Adipose tissue (tissue), 3 donors: ENCODE results near the gene ZNF473. TPM values are rescaled to one million over a fixed set of nuclear protein-coding genes. Genes with fewer than 3 reads are reported as not detected.

Experiments
- H3K27ac ChIP-seq: one replicate; pipeline ENCODE4 v1.5.1; 2013; ENCODE audit warnings: low read depth, low read length
- WGBS, 3 donors: extraction: QIAGEN DNeasy Blood & Tissue Kit; methylation state at CpG; one replicate each; pipeline ENCODE4 v1.1.7; 2013; 5-methylcytosine and 5-hydroxymethylcytosine counted together
- polyA plus RNA-seq, 3 donors: library from polyadenylated mRNA; stranded (reverse); fragments of 200-250 nt; gene quantifications; one replicate each; pipeline ENCODE4 v1.2.3, GENCODE V29; 2013
- donor health status: healthy with polysubstance abuse.
- donor health status: Bipolar disorder and iron deficiency.
- donor health status: healthy.

Gene ZNF473
- polyA plus RNA-seq, 3 donors, result 2.1 to 2.5 (median 2.4) TPM

- WGBS, 3 donors, result 94 to 96% (median 96%) methylated on average over 8 of the region's 8 CpGs
- no peak overlapping the region for H3K27ac ChIP-seq
Observed at GRCh38 chr19:50001775-50002174, 24.0 kb upstream of the ZNF473 start.

- WGBS, 3 donors, result 69 to 91% (median 72%) methylated on average over 6 of the region's 6 CpGs
- no peak overlapping the region for H3K27ac ChIP-seq
Observed at GRCh38 chr19:50002386-50002960, 23.3 kb upstream of the ZNF473 start.

GRCh38 chr19:50003254-50003788 is 22.5 kb upstream of the ZNF473 start:
- H3K27ac ChIP-seq, result no peak overlapping the region
- 82 to 89% (median 86%) methylated on average over 17 of the region's 17 CpGs for WGBS, 3 donors

GRCh38 chr19:50003810-50004419 is 21.9 kb upstream of the ZNF473 start:
- H3K27ac ChIP-seq, result no peak overlapping the region
- WGBS, 3 donors, result 73 to 82% (median 74%) methylated on average over 11 of the region's 11 CpGs

- no peak overlapping the region for H3K27ac ChIP-seq
- WGBS, 3 donors, result 94 to 96% (median 96%) methylated on average over 12 of the region's 12 CpGs
Observed at GRCh38 chr19:50005428-50005827, 20.4 kb upstream of the ZNF473 start.

GRCh38 chr19:50007170-50007569 is 18.6 kb upstream of the ZNF473 start:
- 82 to 97% (median 95%) methylated on average over 10 of the region's 10 CpGs for WGBS, 3 donors
- H3K27ac ChIP-seq, result no peak overlapping the region

- 98 to 99% (median 98%) methylated on average over 2 of the region's 2 CpGs for WGBS, 3 donors
- no peak overlapping the region for H3K27ac ChIP-seq
Observed at GRCh38 chr19:50007947-50008346, 17.9 kb upstream of the ZNF473 start.

GRCh38 chr19:50008532-50008931 is 17.3 kb upstream of the ZNF473 start:
- 60 to 69% (median 67%) methylated on average over 10 of the region's 10 CpGs for WGBS, 3 donors
- no peak overlapping the region for H3K27ac ChIP-seq

GRCh38 chr19:50016225-50016807 is 9.5 kb upstream of the ZNF473 start:
- WGBS, 3 donors, result 85 to 95% (median 91%) methylated on average over 1 of the region's 1 CpG
- no peak overlapping the region for H3K27ac ChIP-seq

- WGBS, 3 donors, result 80 to 87% (median 82%) methylated on average over 6 of the region's 6 CpGs
- no peak overlapping the region for H3K27ac ChIP-seq
Observed at GRCh38 chr19:50020481-50020880, 5.3 kb upstream of the ZNF473 start.

GRCh38 chr19:50022823-50023222 is 3.0 kb upstream of the ZNF473 start:
- H3K27ac ChIP-seq, result no peak overlapping the region
- 69 to 79% (median 74%) methylated on average over 7 of the region's 7 CpGs for WGBS, 3 donors

GRCh38 chr19:50024719-50025021 is 1.1 kb upstream of the ZNF473 start:
- no peak overlapping the region for H3K27ac ChIP-seq
- WGBS, 3 donors, result 1 to 2% (median 2%) methylated on average over 10 of the region's 10 CpGs

- WGBS, 3 donors, result 0 to 1% (median 0%) methylated on average over 59 of the region's 59 CpGs
- H3K27ac ChIP-seq, result peak within 1 kb of the TSS; percentile 19
Observed at GRCh38 chr19:50025022-50025793, 597 bp upstream of the ZNF473 start, which contains the start of gene VRK3. VRK3 (minus strand) TSS chr19:50025372; CDS start chr19:50016162, 9,210 bp downstream.

- 89 to 90% (median 90%) methylated on average over 7 of the region's 7 CpGs for WGBS, 3 donors
- H3K27ac ChIP-seq, result no peak overlapping the region
Observed at GRCh38 chr19:50026550-50026906, 723 bp downstream of the ZNF473 start.

GRCh38 chr19:50030225-50030624 is 4.4 kb downstream of the ZNF473 start:
- WGBS, 3 donors, result 68 to 83% (median 78%) methylated on average over 6 of the region's 6 CpGs
- no peak overlapping the region for H3K27ac ChIP-seq

GRCh38 chr19:50030937-50031336 is 5.1 kb downstream of the ZNF473 start:
- 80 to 87% (median 87%) methylated on average over 11 of the region's 11 CpGs for WGBS, 3 donors
- no peak overlapping the region for H3K27ac ChIP-seq

GRCh38 chr19:50036908-50037307 is 11.1 kb downstream of the ZNF473 start:
- H3K27ac ChIP-seq, result no peak overlapping the region
- 94 to 98% (median 97%) methylated on average over 3 of the region's 3 CpGs for WGBS, 3 donors

- 86 to 90% (median 86%) methylated on average over 3 of the region's 3 CpGs for WGBS, 3 donors
- H3K27ac ChIP-seq, result no peak overlapping the region
Observed at GRCh38 chr19:50039968-50040367, 14.2 kb downstream of the ZNF473 start.

- H3K27ac ChIP-seq, result no peak overlapping the region
- WGBS, 3 donors, result 85 to 91% (median 88%) methylated on average over 6 of the region's 6 CpGs
Observed at GRCh38 chr19:50040967-50041366, 15.2 kb downstream of the ZNF473 start.
